ENCODE measurements around the gene MYLK. TPM values are rescaled to one million over a fixed set of nuclear protein-coding genes. Genes with fewer than 3 reads are reported as not detected.

Gene MYLK
- total and polyA plus RNA-seq, 4 donors: 17.1 to 158 (median 41.9) TPM

DNA sequence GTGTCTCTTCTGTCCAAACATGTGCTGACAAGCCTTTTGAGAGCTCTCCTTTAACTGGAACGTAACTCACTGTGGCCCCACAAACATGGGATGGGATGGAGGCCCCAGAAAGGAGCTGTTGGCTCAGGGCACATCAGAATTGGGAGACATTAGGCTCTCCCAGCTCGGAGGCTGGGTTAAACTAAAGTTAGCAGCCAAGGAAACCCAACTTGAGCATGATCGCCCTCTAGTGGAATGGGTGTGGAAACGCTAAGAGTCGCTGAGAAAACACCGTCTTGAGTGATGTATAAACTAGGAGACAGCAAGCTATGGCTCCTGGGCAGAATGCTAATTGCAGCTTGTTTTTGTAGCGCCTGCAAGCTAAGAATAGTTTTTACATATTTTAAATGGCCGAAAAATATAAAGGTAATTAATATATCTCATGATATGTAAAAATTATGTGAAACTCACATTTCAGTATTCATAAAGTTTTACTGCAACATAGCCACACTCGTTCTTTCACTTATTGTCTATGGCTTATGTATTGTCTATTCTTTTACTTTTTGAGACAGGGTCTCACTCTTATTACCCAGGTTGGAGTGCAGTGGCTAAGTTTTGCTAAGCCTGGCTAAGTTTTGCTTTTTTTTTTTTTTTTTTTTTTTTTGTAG lies 160.5 kb downstream of the MYLK start (continued):
- TF ChIP-seq YY1 (IDR thresholded peaks at IDR 0.05): no peak
- TF ChIP-seq RXRA (IDR thresholded peaks at IDR 0.05): no peak
- TF ChIP-seq FOXA1 (IDR thresholded peaks at IDR 0.05): no peak
- no peak for TF ChIP-seq SP1 (IDR thresholded peaks at IDR 0.05)
- no peak for TF ChIP-seq TAF1 (conservative IDR thresholded peaks at IDR 0.05)
- peak in 1 of 2 donors; percentile 13 for TF ChIP-seq HNF4A (conservative IDR thresholded peaks at IDR 0.05)
- TF ChIP-seq, protein P1, sequence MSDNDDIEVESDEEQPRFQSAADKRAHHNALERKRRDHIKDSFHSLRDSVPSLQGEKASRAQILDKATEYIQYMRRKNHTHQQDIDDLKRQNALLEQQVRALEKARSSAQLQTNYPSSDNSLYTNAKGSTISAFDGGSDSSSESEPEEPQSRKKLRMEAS (IDR thresholded peaks at IDR 0.05): no peak
- TF ChIP-seq GABPA (IDR thresholded peaks at IDR 0.05 in 1 of 2, conservative IDR thresholded peaks at IDR 0.05 in 1 of 2): no peak

DNA sequence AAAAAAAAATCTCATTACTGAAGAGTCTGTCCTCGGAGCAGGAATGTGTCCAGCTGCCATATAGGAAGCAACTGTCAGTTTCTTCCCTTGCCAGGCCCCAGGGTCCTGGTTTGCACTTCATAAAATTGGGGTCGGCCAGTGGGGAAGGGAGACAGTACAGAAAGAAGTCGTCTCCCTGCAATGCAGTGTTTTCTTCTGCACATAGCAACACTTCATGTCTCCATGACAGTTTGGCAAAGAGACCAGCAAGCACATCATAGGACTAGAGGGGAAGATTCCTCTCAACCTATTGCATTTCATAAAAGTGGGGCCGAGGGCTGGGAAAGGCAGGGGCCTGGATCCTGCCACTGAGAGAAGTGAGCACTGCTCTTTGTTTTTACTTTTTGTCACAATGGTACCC lies 161.1 kb downstream of the MYLK start:
- H3K9me3 ChIP-seq (ENCODE audit: control insufficient read depth in 4 of 4, low read length in 3 of 4): no peaks in the 10 kb centered on the region
- H3K4me3 ChIP-seq (ENCODE audit: low read depth in 1 of 3, low read length in 3 of 3): no peak overlapping the region
- no peaks in the 10 kb centered on the region for H3K27me3 ChIP-seq (ENCODE audit: control insufficient read depth in 4 of 4, insufficient read depth in 4 of 4, low read length in 3 of 4)
- no peaks in the 10 kb centered on the region for H3K4me1 ChIP-seq (ENCODE audit: control insufficient read depth in 4 of 4, insufficient read depth in 4 of 4, low read length in 3 of 4)
- no peak overlapping the region for H3K9ac ChIP-seq (ENCODE audit: low read depth in 1 of 2, low read length in 2 of 2)
- H3K36me3 ChIP-seq (ENCODE audit: control insufficient read depth in 4 of 4, insufficient read depth in 3 of 4, low read depth in 1 of 4, low read length in 3 of 4): peaks cover 0 to 29% (median 15%) of the 10 kb centered on the region in 4 donors
- no peak for DNase-seq (ENCODE audit: low spot score)
- no peak for TF ChIP-seq YY1 (IDR thresholded peaks at IDR 0.05)
- TF ChIP-seq JUND (IDR thresholded peaks at IDR 0.05): no peak
- TF ChIP-seq, protein P2, sequence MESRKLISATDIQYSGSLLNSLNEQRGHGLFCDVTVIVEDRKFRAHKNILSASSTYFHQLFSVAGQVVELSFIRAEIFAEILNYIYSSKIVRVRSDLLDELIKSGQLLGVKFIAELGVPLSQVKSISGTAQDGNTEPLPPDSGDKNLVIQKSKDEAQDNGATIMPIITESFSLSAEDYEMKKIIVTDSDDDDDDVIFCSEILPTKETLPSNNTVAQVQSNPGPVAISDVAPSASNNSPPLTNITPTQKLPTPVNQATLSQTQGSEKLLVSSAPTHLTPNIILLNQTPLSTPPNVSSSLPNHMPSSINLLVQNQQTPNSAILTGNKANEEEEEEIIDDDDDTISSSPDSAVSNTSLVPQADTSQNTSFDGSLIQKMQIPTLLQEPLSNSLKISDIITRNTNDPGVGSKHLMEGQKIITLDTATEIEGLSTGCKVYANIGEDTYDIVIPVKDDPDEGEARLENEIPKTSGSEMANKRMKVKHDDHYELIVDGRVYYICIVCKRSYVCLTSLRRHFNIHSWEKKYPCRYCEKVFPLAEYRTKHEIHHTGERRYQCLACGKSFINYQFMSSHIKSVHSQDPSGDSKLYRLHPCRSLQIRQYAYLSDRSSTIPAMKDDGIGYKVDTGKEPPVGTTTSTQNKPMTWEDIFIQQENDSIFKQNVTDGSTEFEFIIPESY (IDR thresholded peaks at IDR 0.05): no peak
- TF ChIP-seq TAF1 (conservative IDR thresholded peaks at IDR 0.05): no peak
- TF ChIP-seq, protein P3, sequence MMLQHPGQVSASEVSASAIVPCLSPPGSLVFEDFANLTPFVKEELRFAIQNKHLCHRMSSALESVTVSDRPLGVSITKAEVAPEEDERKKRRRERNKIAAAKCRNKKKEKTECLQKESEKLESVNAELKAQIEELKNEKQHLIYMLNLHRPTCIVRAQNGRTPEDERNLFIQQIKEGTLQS (IDR thresholded peaks at IDR 0.05): no peak
- TF ChIP-seq, protein P4, sequence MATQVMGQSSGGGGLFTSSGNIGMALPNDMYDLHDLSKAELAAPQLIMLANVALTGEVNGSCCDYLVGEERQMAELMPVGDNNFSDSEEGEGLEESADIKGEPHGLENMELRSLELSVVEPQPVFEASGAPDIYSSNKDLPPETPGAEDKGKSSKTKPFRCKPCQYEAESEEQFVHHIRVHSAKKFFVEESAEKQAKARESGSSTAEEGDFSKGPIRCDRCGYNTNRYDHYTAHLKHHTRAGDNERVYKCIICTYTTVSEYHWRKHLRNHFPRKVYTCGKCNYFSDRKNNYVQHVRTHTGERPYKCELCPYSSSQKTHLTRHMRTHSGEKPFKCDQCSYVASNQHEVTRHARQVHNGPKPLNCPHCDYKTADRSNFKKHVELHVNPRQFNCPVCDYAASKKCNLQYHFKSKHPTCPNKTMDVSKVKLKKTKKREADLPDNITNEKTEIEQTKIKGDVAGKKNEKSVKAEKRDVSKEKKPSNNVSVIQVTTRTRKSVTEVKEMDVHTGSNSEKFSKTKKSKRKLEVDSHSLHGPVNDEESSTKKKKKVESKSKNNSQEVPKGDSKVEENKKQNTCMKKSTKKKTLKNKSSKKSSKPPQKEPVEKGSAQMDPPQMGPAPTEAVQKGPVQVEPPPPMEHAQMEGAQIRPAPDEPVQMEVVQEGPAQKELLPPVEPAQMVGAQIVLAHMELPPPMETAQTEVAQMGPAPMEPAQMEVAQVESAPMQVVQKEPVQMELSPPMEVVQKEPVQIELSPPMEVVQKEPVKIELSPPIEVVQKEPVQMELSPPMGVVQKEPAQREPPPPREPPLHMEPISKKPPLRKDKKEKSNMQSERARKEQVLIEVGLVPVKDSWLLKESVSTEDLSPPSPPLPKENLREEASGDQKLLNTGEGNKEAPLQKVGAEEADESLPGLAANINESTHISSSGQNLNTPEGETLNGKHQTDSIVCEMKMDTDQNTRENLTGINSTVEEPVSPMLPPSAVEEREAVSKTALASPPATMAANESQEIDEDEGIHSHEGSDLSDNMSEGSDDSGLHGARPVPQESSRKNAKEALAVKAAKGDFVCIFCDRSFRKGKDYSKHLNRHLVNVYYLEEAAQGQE (IDR thresholded peaks at IDR 0.05): no peak
- TF ChIP-seq, protein P1 (IDR thresholded peaks at IDR 0.05): no peak
- no peak for TF ChIP-seq HNF4G (IDR thresholded peaks at IDR 0.05)
- no peak for TF ChIP-seq EGR1 (IDR thresholded peaks at IDR 0.05; ENCODE audit: low read depth in 2 of 2)
- no peak for TF ChIP-seq RAD21 (IDR thresholded peaks at IDR 0.05)
- TF ChIP-seq SP1 (IDR thresholded peaks at IDR 0.05): no peak
- no peak for TF ChIP-seq FOXA1 (IDR thresholded peaks at IDR 0.05)
- H3K27ac ChIP-seq (ENCODE audit: low read depth in 1 of 2, low read length in 2 of 2): no peak overlapping the region
- WGBS: 76% methylated on average over 4 of the region's 4 CpGs

Measured in liver (tissue), 9 donors.